CD4-positive, alpha-beta T cell treated with Interleukin-10 for 1 hour (primary cell): Measurements from ENCODE around the gene ADAMTS6.
"Not testable (repeated sequence)": the region's sequence is repeated elsewhere in the genome, so short reads cannot be mapped to it uniquely, and the experiment has no call there.

Experiments used
- DNase-seq: peaks from one replicate; pipeline ENCODE4 v3.0.0-alpha.2; 2020

The ADAMTS6 gene

DNA sequence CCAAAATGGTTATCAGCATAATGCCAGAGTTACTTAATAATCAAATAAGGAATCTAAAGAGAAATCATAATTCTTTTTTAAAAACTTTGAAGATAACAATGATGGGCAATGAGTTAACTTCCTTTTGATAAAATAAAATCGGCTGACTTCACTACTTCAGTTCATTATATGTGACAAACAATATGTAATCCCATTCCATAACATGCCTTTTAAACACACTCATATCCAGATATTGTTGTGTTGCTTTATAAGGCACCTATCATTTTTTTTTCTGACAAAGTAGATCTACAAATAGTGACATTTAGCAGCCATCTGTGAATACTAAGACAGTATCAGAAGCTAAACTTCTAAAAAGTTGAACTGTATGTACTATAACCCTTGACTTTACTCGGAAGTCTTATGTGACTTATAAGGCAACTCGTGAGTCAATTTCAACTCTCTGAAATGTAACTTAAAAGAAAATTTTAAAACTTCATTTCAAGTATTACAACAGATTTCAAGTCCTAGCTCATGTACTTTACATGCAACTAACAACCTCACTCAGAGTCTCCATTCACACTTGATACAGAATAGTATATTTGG is 7.5 kb downstream of the ADAMTS6 start:
- no peak for DNase-seq

DNA sequence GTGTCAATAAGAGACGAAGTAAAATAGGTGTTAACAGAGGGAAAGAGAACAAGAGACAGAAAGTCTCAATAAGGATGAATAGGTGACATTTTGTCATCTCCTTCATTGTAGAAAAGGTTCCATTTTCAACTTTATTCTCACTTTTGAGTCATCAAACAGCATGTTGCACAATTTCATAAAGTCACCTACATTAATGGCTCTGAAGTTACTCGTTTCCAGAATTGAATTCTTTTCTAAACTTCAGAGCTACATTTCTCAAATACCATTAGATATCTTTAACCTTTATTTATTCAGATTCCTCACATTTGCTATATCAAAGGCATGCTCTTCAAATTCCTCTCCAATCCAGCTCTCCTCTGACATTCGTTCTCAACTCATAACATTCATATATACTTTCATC is 13.1 kb downstream of the ADAMTS6 start:
- DNase-seq: no peak

DNA sequence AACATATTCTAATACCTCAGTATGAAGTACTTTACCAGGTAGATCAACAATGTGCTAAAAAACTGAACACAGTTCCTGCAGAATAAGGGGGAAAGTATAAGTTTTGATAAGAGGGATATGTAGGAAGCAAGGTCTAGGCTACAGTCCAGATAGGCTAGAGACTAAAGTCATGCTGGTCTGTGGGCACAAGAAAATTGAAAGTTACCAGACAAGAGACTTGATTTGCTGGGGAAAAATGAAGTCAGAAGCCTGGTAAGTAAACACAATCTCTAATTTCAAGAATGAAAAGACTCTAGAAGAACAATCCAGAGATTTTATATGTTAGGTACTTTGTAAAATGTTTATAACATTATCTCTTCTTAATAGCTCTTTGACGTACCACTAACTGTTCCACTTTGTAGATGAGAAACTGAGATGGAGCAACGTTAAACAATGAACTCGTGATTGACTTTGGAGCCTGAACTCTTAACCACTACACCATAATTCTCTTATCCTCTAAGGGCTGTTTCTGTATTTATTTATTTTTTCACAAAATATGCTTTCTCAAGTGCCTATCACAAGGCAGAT is 19.5 kb downstream of the ADAMTS6 start:
- no peak for DNase-seq

DNA sequence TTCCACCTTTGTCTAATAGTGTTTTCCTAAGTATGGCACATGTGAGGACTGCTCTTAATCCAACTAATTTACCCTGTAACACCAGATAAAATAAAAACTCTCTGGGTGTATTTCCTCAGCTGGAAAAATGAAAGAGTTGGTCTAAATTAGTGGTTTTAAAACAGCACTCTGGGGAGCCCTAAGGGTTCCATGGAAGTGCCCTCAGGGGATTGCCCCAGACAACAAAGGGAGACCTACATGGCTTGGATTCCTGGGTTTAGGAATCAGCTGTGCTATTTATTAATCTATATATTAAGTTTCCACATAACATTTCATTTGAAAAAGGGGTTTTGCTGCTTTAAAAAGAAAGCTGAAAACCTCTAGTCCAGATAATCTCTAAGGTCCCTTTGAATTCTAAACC is 20.2 kb downstream of the ADAMTS6 start:
- DNase-seq: no peak

DNA sequence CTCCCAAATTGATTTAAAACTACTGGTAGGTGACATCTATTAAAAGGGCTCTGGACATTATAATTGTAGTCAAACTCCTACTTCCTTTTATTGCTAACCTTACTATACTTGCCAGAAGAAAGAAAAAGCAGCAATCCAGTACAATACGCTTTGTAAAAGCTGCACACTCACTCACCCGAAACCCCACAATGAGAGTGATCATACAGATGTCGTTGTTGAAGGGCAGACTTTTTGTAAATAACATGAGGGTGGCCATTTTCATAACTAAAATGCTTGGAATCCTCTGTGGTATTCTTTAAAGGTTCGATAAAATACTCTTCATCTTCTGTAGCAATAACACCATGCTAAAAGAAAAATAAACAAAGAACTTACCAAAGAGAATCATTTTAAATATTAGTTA is 21.7 kb downstream of the ADAMTS6 start:
- no peak for DNase-seq

DNA sequence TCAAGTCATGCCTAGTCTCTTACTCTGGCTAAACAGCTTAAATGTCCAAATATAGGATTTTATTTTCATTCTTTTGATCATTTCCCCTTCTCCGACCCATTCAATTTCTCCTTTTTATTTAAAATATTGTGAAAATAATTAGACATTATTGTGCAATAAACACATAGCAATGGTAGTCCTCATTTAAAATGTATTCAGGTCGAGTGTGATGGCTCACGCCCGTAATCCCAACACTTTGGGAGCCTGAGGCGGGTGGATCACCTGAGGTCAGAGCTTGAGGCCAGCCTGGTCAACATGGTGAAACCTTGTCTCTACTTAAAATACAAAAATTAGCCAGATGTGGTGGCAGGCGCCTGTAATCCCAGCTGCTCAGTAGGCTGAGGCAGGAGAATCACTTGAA is 26.7 kb downstream of the ADAMTS6 start:
- no peak for DNase-seq

DNA sequence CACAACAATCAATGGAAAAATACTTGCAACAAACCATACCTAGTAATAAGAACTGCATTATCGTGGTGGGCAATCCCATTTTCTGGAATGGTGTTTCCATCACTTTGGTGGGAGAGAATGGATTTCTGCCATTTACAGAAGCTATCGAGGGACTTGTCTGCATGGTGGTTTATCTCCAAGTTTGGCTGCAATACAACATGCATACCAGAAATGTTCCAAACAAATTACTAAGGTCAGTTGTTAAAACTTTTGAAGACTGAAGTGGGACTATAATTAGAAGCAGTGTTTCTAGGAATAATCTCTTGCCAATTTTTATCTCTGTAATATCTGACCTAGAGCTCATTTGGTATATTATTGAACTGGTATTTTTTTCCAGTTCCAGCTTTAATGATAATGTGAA is 30.3 kb downstream of the ADAMTS6 start:
- DNase-seq: no peak

DNA sequence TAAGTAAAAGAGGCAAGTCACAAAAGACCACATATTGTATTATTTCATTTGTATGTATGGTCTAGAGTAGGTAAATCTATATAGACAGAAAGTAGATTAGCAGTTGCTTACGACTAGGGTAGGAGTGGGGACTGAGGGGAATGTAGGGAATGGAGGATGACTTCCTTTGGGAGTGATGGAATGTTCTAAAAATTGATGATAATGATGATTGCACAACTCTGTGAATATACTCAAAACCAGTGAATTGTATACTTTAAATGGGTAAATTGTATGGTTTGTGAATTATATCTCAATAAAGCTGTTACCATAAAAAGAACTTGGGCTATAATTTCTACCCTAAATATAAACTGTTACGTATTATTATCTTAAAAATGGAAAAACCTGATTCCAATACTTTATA is 35.0 kb downstream of the ADAMTS6 start:
- DNase-seq: no peak

DNA sequence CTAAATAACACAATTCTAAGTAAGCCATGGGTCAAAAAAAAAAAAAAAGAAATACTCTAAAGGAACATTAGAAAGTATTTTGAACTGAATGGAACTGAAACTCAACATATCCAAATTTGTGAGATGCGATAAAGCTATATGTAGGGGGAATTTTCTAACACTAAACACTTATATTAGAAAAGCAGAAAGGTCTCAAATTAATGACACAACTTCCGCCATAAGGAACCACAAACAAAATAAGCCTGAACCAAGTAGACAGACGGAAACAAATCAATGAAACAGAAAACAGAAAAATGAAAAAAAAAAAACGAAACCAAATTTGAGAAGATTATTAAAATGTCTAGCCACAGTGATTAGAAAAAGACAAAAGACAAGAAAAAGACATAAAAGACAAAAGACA is 39.9 kb downstream of the ADAMTS6 start:
- no peak for DNase-seq

DNA sequence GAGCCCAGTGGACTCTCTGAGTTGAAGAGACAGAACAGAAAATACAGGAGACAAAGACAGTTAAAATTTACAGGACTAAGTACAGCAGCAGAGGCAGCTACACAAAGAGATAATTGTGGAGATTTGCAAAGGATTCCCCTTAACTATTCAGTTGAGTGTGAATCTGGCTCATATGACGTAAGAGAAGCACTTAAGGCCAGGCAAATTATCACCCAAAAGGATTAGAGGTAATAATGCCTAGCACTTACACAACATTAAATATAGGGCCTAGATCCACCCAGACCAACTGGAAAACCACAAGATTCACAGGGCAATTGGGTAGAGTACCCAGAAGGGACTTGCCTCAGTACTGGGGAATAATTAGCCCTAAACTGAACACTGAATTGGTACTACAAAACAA is 41.3 kb downstream of the ADAMTS6 start:
- DNase-seq: no peak

DNA sequence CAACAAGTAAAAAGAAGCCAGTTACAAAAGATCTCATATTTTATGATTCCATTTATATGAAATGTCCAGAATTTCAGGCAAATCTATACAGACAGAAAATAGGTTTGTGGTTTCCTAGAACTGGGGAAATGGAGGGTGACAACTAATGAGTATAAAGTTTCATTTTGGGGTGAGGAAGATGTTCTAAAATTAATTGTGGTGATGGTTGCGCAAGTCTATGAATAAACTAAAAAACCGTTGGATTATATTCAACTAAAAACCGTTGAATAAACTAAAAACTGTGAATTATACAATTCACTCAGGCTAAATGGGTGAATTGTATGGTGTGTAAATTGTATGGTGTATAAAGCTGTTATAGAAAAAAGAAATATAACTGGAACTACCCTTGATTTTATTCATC is 47.6 kb downstream of the ADAMTS6 start:
- no peak for DNase-seq

DNA sequence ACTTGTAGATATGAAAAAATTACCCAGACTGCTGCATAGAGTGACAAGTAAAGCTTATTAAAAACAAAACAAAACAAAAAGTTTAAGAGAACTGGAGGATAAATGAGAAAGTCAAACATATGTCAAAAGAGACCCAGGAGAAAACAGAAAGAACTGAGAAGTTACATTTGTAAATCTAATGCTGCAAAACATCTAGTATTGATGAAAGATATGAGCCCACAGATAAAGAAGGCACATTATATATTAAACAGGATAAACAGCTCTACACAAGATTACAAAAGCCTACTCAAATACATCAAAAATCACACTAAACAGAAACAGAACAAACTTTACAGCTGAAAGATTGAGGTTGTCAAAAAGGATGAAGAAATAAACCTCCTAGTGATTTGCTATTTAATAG is 55.1 kb downstream of the ADAMTS6 start:
- no peak for DNase-seq

DNA sequence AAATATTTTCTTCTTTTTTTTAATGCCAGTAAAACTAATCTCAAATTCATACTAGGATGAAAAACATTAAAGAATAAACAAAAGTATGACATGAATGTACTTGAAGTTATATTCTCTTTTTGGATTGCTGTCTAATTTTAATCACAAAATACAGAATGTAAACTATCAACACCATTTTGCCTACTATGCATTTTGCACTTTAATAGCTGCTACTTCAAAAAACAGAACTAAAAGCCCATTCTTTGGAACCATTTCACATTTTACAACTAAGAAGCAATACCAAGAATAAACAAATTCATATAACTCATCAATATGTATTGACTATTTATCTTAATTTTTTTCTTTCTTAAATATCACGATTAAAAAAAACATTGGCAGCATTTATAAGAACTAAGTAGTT is 58.1 kb downstream of the ADAMTS6 start:
- DNase-seq: no peak

DNA sequence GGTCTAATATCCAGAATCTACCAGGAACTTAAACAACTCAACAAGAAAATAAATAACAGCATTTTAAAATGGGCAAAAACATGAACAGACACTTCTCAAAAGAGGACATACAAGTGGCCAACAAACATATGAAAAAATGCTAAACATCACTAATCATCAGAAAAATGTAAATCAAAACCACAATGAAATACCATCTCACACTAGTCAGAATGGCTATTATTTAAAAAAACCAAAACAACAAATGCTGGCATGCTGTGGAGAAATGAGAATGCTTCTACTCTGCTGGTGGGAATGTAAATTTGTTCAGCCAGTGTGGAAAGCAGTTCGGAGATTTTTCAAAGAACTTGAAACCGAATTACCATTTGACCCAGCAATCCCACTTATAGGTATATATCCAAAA is 63.1 kb downstream of the ADAMTS6 start:
- DNase-seq: no peak

DNA sequence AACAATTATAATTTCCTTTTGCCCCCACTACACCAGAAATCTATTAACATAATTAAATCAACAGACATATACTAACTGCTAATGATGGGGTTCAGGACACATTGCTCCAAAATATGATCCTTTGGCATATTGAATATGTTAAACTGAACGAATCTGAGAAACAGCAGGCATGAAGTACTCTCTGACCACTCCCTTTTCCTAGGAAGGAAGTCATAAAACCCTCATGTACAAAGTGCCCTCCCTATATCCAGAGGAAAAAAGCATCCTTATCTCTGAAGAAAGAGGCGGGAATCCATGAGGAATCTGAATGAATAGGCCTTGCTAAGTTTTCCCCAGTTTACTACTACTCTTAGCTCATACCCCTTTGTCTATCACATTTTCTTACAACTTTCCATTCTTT is 67.9 kb downstream of the ADAMTS6 start:
- no peak for DNase-seq

DNA sequence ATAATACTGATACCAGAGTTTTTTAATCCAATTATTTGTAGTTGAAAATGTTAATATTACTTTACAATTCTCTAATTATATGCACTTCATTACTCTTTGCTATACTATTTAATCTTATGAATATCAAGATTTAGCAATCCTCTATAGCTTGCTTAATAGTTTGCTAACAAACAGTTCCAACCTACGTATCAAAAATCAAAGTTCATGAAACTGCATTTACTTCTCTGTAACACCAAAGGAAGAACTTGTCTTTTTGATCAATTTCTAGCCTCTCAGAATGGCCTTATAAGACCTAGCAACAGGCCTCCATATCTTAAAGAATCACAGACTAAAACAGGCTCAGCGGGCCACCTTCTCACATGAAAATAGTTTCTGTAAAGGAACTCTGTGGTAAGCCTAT is 68.9 kb downstream of the ADAMTS6 start:
- DNase-seq: no peak

DNA sequence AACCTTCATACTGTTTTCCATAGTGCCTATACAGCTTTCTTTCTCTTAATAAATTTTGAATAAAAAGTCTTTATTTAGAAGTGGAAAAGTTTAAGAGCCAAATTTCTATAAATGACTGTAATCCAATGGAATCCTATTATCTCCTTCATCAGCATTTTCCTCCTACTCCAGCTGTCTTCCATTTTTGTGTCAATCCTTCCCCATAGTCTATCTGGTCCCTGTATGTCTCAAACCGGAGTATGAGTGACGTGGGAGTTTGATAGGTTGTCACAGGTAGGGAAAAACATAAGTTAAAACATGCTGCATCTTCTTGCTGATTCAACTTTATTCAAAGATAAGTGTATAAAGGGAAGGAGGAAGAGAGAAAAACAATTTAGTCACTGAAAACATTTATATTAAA is 70.4 kb downstream of the ADAMTS6 start:
- DNase-seq: no peak

DNA sequence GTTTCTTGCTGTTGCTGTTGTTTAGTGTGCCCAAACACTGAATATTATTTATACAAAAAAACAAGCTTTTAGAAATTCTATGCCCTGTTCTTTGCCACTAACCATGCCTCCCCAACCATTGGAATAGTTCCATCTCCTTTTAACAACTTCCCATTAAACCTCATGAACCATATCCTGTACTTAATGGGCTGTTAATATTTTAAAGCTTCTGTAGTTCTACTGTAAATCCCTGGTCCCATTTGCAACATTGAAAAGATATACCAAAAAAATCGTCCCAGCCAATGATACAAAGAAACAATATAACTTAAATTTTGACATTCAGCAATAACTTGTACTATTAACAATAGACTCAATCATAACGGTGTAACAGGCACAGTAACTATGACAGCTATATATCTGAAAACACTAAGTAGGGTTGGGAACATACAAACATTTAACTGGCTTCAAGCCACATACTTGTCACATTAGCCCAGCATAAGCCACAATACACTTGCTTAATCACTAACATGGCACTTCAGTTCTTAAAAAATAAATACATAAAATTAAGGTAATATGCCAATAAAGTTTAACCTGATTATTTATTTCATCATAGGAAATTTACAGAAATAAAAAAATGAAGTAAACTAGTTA is 86.1 kb downstream of the ADAMTS6 start:
- no peak for DNase-seq

DNA sequence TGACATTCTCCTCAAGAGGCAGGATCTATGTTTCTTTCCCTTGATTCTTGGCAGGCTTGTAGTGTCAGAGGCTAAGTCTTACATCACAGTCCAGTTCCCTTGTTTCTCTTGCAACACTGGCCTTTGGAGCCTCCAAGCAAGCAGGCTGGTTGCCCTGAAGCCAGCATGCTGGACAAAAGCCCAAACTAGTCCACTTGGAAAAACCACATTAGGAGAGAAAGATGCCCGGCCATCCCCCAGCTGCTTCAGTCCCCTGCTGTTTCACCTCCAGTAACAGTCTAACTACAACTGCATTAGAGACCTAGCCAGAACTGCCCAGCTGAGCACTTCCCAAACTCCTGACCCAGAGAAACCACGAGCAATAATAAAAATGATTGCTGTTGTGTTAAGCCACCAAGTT is 87.6 kb downstream of the ADAMTS6 start:
- DNase-seq: no peak

DNA sequence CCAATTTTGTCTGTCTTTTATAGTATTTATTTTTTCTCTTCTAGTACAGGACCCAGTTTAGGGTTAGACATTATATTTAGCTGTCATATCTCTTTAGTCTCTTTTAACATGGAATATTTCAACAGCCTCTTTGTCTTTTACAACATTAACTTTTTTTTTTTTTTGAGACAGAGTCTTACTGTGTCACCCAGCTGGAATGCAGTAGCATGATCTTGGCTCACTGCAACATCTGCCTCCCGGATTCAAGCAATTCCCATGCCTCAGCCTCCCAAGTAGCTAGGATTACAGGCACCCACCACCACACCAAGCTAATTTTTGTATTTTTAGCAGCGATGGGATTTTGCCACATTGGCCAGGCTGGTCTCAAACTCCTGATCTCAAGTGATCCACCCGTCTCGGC is 90.1 kb downstream of the ADAMTS6 start:
- no peak for DNase-seq

DNA sequence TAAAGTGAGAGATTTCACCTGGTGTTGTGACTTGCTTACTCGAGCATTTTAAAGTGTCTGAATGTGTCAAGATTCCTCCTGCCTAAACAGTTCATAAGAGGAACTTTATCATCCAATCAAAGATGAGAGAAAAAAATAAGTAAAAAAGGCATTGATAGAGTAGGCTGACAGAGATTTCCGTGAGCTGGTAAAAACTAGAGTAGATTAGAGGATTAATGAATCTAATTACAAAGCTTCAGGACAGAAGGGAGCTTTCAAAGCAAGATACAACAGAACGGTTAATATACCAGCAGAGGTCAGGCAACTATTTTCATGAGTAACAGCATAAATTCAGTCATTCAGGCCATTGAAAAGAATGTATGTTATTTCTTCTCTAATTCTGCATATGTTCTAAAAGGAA is 91.5 kb downstream of the ADAMTS6 start:
- DNase-seq: no peak

DNA sequence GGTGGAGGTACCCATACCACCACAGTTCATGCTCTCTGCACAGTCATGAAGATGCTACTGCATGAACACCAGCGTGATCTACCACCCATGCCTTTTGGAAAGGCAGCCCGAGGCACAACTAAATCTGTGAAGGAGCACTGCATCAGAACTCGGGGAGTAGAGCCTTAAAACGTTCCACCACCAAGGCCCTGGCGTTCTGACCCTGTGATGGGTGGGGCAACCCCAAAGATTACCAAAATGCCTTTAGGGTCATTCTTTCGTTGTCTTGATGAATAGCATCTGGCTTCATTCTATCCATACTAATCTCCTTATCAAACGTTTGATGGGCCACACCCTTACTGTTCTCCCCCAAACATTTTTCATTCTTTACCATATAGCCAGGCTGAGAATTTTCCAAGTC is 97.9 kb downstream of the ADAMTS6 start:
- DNase-seq: no peak

DNA sequence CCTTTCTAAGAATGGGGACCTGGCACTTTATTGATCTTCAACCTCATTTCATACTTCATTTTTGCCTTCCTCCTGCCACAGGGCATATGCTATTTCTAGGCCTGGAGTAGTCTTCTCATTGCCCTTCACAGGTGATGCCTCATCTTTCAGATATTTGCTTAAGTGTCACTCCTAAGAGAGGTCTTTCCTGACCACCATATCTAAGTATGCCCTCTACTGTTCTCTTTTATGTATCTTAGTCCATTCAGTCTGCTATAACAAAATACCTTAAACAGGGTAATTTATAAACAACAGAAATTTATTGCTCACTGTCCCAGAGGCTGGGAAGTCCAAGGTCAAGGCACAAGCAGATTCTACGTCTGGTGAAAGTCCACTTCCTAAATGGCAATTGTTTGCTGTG is 99.1 kb downstream of the ADAMTS6 start:
- DNase-seq: no peak

DNA sequence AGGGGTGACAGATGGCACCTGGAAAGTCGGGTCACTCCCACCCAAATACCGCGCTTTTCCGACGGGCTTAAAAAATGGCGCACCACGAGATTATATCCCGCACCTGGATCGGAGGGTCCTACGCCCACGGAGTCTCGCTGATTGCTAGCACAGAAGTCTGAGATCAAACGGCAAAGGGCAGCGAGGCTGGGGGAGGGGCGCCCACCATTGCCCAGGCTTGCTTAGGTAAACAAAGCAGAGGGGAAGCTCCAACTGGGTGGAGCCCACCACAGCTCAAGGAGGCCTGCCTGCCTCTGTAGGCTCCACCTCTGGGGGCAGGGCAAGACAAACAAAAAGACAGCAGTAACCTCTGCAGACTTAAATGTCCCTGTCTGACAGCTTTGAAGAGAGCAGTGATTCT is 111.2 kb downstream of the ADAMTS6 start:
- not testable (repeated sequence) for DNase-seq

DNA sequence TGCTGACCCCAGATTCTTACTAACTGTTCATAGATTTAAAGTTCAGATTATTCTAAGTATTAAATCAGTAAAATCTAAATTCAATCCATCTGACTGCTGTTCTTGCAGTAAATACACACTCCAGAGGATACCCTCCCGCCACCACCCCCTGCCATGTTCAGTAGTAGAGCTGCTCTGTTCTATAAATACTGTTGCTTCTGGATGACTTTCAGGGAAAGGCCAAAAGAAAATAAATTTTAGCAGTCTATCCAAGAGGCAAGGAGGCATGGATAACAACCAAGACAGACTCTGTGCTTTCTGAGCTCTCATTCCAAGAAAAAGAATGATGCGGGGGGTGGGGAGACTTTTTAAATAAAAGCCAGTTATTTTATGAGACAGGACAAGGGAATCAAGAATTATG is 115.1 kb downstream of the ADAMTS6 start:
- no peak for DNase-seq
